Left lung (tissue), 10 donors: ENCODE measurements around the gene TMEM255B. TPM values are rescaled to one million over a fixed set of nuclear protein-coding genes. Genes with fewer than 3 reads are reported as not detected.

Experiments
- ATAC-seq: fragments of 200-7000 bp; cut with Tn5 transposase; one replicate; pipeline ENCODE4 v1.9.1; 2020; ENCODE audit warnings: moderate library complexity
- DNase-seq, 4 donors: peaks; one replicate each; pipeline ENCODE4 v3.0.0-alpha.2; 2013 to 2020
- H3K27ac ChIP-seq, 2 donors: fragments of 200-600 bp; sonication (generic) in 1 of 2; one replicate each; pipeline versions ENCODE4 v1.5.0 to v1.8.0; 2020 to 2021
- H3K27me3 ChIP-seq, 2 donors: fragments of 200-600 bp; sonication (generic) in 1 of 2; one replicate each; pipeline versions ENCODE4 v1.5.0 to v1.8.0; 2020 to 2021
- H3K36me3 ChIP-seq, 2 donors: fragments of 200-600 bp; sonication (generic) in 1 of 2; one replicate each; pipeline versions ENCODE4 v1.5.0 to v1.8.0; 2020 to 2021
- H3K4me1 ChIP-seq, 2 donors: fragments of 200-600 bp; one replicate each; pipeline ENCODE4 v1.8.0; 2021
- H3K4me3 ChIP-seq, 2 donors: fragments of 200-600 bp; sonication (generic) in 1 of 2; one replicate each; pipeline versions ENCODE4 v1.5.0 to v1.8.0; 2020 to 2021; ENCODE audit warnings: mild to moderate bottlenecking in 1 of 2
- H3K9me3 ChIP-seq, 2 donors: fragments of 200-600 bp; sonication (generic) in 1 of 2; one replicate each; pipeline versions ENCODE4 v1.5.0 to v1.8.0; 2020 to 2021
- intact Hi-C, 2 donors: fragments of 100-400 bp; cut with DNase I; formaldehyde crosslinking; loops; one replicate each; pipeline versions ENCODE4 v1.11.2 to v1.14.2; 2022
- polyA plus RNA-seq, 6 donors: library from polyadenylated mRNA; unstranded; fragments of 120-200 nt; gene quantifications; one replicate each; pipeline ENCODE4 v1.2.1, GENCODE V29; 2013; ENCODE audit not compliant: insufficient read length in 6 of 6
- total RNA-seq, 2 donors: library from RNA; stranded (reverse); fragmentation: NEBNext Ultra II Directional; extraction: Animal tissue kit (Norgen Biotek cat#: 25700); gene quantifications; one replicate each; pipeline ENCODE4 v1.2.1, GENCODE V29; 2021
- TF ChIP-seq, protein P1 (sequence below), 2 donors: fragments of 200-600 bp; sonication (generic) in 1 of 2; IDR thresholded peaks; one replicate each; pipeline versions ENCODE4 v1.5.0 to v1.8.0; 2021; ENCODE audit warnings: antibody characterized with exemption in 2 of 2
- donor health status: DM: no; HTN: yes; CAD: no.
- donor health status: DM: no; HTN: no; CAD: no.

The TMEM255B gene
- total and polyA plus RNA-seq, 8 donors, result 10.4 to 30.7 (median 15.7) TPM

DNA sequence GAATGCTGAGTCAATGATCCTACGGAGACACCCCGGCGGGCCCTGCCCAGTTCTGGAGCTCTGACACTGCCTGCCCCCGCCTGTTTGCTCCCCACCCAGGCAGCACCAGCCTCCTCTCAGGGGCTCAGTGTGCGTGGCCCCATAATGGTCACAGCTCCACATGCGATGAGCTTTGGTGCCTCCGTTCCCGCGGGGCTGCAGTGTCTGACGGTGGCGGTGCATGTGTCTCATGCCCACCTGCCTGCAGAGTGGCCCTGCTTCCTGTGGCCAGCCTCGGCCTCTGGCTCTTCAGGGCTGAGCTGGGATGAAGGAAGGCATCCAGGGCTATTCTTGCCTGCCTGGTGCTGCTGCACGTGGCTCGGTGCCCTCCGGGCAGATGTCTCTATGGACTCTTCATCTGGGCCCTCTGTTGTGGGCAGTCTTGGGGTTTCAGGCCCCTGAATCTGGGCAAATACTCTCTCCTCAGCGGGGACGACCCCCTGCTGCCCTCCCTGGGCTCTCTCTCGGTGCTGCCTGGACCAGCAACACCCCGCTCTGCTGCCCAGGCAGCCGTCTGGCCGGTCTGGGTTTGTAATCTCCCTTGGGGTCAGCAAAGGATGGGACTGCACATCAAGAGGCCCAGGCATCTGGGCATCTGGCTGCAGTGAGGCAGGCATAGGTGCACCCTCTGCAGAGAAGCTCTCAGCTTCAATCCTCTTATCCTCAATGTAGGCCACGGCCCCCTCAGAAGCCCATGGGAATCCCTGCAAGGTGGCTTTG is 19.3 kb upstream of the TMEM255B start:
- TF ChIP-seq, protein P1, sequence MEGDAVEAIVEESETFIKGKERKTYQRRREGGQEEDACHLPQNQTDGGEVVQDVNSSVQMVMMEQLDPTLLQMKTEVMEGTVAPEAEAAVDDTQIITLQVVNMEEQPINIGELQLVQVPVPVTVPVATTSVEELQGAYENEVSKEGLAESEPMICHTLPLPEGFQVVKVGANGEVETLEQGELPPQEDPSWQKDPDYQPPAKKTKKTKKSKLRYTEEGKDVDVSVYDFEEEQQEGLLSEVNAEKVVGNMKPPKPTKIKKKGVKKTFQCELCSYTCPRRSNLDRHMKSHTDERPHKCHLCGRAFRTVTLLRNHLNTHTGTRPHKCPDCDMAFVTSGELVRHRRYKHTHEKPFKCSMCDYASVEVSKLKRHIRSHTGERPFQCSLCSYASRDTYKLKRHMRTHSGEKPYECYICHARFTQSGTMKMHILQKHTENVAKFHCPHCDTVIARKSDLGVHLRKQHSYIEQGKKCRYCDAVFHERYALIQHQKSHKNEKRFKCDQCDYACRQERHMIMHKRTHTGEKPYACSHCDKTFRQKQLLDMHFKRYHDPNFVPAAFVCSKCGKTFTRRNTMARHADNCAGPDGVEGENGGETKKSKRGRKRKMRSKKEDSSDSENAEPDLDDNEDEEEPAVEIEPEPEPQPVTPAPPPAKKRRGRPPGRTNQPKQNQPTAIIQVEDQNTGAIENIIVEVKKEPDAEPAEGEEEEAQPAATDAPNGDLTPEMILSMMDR (IDR thresholded peaks at IDR 0.05), result no peak
- Histone ChIP-seq H3K27ac (no peak overlapping the region), H3K4me3 (no peak overlapping the region), H3K36me3 (no peaks in the 10 kb centered on the region), H3K9me3 (no peaks in the 10 kb centered on the region), H3K27me3 (peaks cover 0 to 50% of the 10 kb centered on the region in 2 donors), H3K4me1 (peaks cover 0 to 33% of the 10 kb centered on the region in 2 donors)
- ATAC-seq (no peak), DNase-seq (peak in 1 of 4 donors; percentile 56)
- intact Hi-C loops, result no loop called here

DNA sequence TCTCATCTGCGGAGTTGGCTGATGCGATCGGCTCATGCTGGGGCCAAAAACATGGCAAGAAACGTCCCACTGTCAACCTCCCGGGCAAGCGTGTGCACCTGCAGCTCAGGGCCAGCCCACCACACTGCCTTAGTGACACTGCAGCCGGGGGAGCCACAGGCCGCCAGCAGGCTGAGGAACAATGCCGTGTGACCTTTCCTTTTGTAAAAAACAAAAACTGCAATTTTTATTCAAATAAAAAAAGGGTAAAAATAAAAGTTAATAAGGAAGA is 18.8 kb upstream of the TMEM255B start:
- no peaks in the 10 kb centered on the region for H3K36me3 ChIP-seq
- peaks cover 0 to 50% of the 10 kb centered on the region in 2 donors for H3K27me3 ChIP-seq
- H3K4me1 ChIP-seq, result peaks cover 0 to 33% of the 10 kb centered on the region in 2 donors
- TF ChIP-seq, protein P1 (IDR thresholded peaks at IDR 0.05), result no peak
- ATAC-seq (no peak), DNase-seq (peak in 1 of 4 donors; percentile 54)
- no peaks in the 10 kb centered on the region for H3K9me3 ChIP-seq
- no peak overlapping the region for H3K4me3 ChIP-seq
- intact Hi-C loops, result no loop called here
- no peak overlapping the region for H3K27ac ChIP-seq

DNA sequence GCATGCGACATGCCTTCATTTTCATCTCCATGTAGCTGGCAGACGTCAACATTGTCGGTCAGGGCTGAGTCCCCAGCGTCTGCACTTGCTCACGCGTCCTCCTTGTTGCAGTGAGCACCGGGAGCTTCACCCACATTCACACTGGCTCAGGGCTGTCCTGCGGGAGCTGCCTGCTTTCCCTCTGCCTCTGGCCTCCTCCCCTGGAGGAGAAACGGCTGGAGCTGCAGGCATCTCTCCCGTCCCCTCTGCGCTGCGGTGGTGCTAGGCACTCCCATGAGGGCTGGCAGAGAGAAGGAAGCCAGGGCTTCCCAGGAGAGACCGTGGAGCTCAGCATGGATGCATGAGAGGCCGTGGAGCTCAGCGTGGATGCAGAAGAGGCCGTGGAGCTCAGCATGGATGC is 18.4 kb upstream of the TMEM255B start:
- H3K27me3 ChIP-seq, result peaks cover 0 to 50% of the 10 kb centered on the region in 2 donors
- H3K4me1 ChIP-seq, result peaks cover 0 to 33% of the 10 kb centered on the region in 2 donors
- no peak overlapping the region for H3K27ac ChIP-seq
- no peak for ATAC-seq
- TF ChIP-seq, protein P1 (IDR thresholded peaks at IDR 0.05), result no peak
- no peaks in the 10 kb centered on the region for H3K36me3 ChIP-seq
- DNase-seq, result peak in 1 of 4 donors; percentile 39
- intact Hi-C loops, result no loop called here
- H3K4me3 ChIP-seq, result no peak overlapping the region
- H3K9me3 ChIP-seq, result no peaks in the 10 kb centered on the region

DNA sequence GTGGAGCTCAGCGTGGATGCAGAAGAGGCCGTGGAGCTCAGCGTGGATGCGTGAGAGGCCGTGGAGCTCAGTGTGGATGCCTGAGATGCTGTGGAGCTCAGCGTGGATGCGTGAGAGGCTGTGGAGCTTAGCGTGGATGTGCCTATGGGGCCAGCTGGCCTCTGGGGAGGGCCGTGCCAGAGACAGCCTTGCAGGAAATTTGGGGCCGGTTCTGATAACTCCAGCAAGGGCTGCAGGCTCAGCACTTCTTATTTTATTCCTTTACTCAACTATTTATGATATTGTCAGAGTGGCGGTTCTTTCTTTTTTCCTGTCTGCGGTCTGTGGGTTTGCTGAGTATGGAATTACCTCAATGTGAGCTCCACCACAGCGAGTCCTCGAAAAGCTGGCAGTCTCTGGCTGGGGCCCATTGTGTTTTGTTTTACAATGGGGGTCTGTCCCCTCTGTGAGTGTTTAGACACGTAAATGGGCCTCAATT is 17.8 kb upstream of the TMEM255B start:
- H3K27me3 ChIP-seq, result peaks cover 0 to 50% of the 10 kb centered on the region in 2 donors
- no peak overlapping the region for H3K4me3 ChIP-seq
- intact Hi-C loops, result no loop called here
- no peak overlapping the region for H3K27ac ChIP-seq
- no peaks in the 10 kb centered on the region for H3K36me3 ChIP-seq
- TF ChIP-seq, protein P1 (IDR thresholded peaks at IDR 0.05), result no peak
- ATAC-seq (no peak), DNase-seq (peak in 1 of 4 donors; percentile 49)
- peaks cover 0 to 29% of the 10 kb centered on the region in 2 donors for H3K4me1 ChIP-seq
- H3K9me3 ChIP-seq, result no peaks in the 10 kb centered on the region

DNA sequence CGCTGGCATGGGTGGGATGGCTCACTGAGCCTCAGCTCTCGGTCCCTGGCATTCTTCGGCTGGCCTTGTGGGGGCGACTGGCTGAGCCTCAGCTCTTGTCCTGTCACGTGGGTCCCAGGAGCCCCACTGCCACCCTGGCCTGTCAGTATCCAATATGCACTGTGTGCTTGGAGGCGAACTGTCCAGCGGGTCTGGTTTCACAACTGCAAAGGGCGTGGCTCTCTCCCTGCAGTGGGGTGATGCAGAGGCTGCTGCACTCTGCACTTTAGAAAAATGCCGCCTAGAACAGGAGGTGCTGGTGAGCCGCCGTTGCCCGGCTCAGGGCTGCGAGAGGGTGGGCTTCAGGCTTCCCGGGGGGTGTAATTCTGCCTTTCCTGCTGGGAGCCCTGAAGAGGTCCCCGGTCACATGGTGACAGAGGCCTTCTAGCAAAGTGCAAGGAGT is 17.0 kb upstream of the TMEM255B start:
- peaks cover 0 to 22% of the 10 kb centered on the region in 2 donors for H3K4me1 ChIP-seq

More for the DNA sequence above, 17.0 kb upstream of the TMEM255B start:
- peak; percentile 13 to 85 (median 66) for DNase-seq
- ATAC-seq, result peak; percentile 93
- H3K9me3 ChIP-seq, result no peaks in the 10 kb centered on the region
- no peak overlapping the region for H3K4me3 ChIP-seq
- TF ChIP-seq, protein P1 (IDR thresholded peaks at IDR 0.05), result no peak
- H3K27me3 ChIP-seq, result peaks cover 0 to 50% of the 10 kb centered on the region in 2 donors
- no peak overlapping the region for H3K27ac ChIP-seq
- intact Hi-C loops, result no loop called here
- no peaks in the 10 kb centered on the region for H3K36me3 ChIP-seq
